ENCODE results near the gene CABS1. TPM values are rescaled to one million over a fixed set of nuclear protein-coding genes. Genes with fewer than 3 reads are reported as not detected.

CABS1 gene
- total and polyA plus RNA-seq, 8 donors, result not detected

DNA sequence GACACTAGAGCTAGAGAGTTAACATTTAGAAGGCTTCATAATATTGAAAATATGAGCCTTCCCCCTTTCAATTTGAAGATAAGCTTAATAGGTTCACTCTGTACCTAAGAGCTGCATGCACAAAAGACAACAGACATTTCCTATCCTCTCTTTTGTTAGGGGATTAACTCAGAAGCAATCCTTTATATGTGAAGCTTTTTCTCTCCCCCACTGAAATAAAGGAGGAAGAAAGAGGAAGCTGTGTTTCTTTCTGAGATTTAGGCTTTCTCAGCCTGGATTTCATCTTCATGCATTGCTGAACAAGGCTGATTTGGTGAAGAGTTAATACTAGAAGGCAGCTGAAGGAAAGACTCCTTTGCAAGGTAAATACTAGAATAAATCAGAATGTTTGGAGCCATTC is 21.0 kb upstream of the CABS1 start:
- no peak overlapping the region for H3K27ac ChIP-seq
- DNase-seq (no peak), ATAC-seq (no peak), FAIRE-seq (no peak)
- intact Hi-C loops (cut with DNase I), result no loop called here
- no peaks in the 10 kb centered on the region for H3K36me3 ChIP-seq
- no peaks in the 10 kb centered on the region for H3K4me1 ChIP-seq
- no peaks in the 10 kb centered on the region for H3K9me3 ChIP-seq
- H3K4me3 ChIP-seq, result no peak overlapping the region
- TF ChIP-seq CTCF (IDR thresholded peaks at IDR 0.05), result no peak
- H3K27me3 ChIP-seq, result no peaks in the 10 kb centered on the region

- no peaks in the 10 kb centered on the region for H3K36me3 ChIP-seq
- no peaks in the 10 kb centered on the region for H3K27me3 ChIP-seq
- H3K4me3 ChIP-seq, result no peak overlapping the region
- 19 to 42% methylated on average over 1 of the region's 1 CpG for WGBS, 2 donors
- no peak for ATAC-seq
- no peaks in the 10 kb centered on the region for H3K9me3 ChIP-seq
- intact Hi-C loops (cut with DNase I), result no loop called here
- no peak for DNase-seq
- peak in 1 of 4 donors; percentile 5 for TF ChIP-seq CTCF (IDR thresholded peaks at IDR 0.05)
- no peak overlapping the region for H3K27ac ChIP-seq
- no peaks in the 10 kb centered on the region for H3K4me1 ChIP-seq
- FAIRE-seq, result no peak
Observed at GRCh38 chr4:70315928-70316327, 18.9 kb upstream of the CABS1 start.

GRCh38 chr4:70326052-70326451 is 8.7 kb upstream of the CABS1 start:
- no peak overlapping the region for H3K27ac ChIP-seq
- no peak overlapping the region for H3K4me3 ChIP-seq
- intact Hi-C loops (cut with DNase I), result no loop called here
- DNase-seq, result no peak
- FAIRE-seq, result no peak
- no peaks in the 10 kb centered on the region for H3K4me1 ChIP-seq
- no peaks in the 10 kb centered on the region for H3K9me3 ChIP-seq
- no peak for TF ChIP-seq CTCF (IDR thresholded peaks at IDR 0.05)
- WGBS, 2 donors, result 67 to 82% methylated on average over 2 of the region's 2 CpGs
- no peak for ATAC-seq
- H3K27me3 ChIP-seq, result no peaks in the 10 kb centered on the region
- no peaks in the 10 kb centered on the region for H3K36me3 ChIP-seq

- intact Hi-C loops (cut with DNase I), result no loop called here
- ATAC-seq, result no peak
- WGBS, 2 donors, result 72 to 82% methylated on average over 5 of the region's 5 CpGs
- TF ChIP-seq CTCF (IDR thresholded peaks at IDR 0.05), result no peak
- FAIRE-seq, result no peak
- no peak for DNase-seq
- no peaks in the 10 kb centered on the region for H3K4me1 ChIP-seq
- H3K27me3 ChIP-seq, result no peaks in the 10 kb centered on the region
- H3K36me3 ChIP-seq, result no peaks in the 10 kb centered on the region
- H3K4me3 ChIP-seq, result no peak overlapping the region
- no peaks in the 10 kb centered on the region for H3K9me3 ChIP-seq
- no peak overlapping the region for H3K27ac ChIP-seq
Observed at GRCh38 chr4:70336043-70336442, 1.3 kb downstream of the CABS1 start.

DNA sequence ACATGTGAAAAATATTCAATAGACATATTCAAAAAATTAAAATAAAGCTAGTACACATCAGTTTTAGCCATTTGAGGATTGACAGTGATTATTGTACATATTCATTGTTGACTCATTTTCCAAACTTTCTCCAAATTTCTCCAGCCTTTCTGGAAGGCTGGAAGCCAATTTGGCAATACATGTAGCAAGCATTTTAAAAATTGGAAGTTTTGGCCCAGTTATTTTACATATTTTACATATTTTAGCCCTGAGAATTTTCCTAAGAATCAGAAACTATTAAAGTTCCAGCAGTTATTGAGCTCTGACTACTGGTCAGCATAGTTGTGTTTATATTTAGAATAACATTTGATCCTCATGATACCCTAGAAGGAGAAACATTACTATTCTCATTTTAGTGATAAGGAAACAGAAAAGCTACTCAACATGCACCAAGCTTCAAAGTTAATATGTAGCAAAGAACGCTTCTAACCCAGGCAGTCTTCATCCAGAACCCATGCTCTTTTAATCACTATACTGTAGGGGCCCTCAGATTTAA is 3.2 kb downstream of the CABS1 start:
- H3K4me3 ChIP-seq, result no peak overlapping the region
- DNase-seq (no peak), ATAC-seq (no peak), FAIRE-seq (no peak)
- no peak for TF ChIP-seq CTCF (IDR thresholded peaks at IDR 0.05)
- H3K27me3 ChIP-seq, result no peaks in the 10 kb centered on the region
- 32 to 43% methylated on average over 1 of the region's 1 CpG for WGBS, 2 donors
- intact Hi-C loops (cut with DNase I), result no loop called here
- H3K27ac ChIP-seq, result no peak overlapping the region
- H3K36me3 ChIP-seq, result no peaks in the 10 kb centered on the region
- no peaks in the 10 kb centered on the region for H3K4me1 ChIP-seq
- H3K9me3 ChIP-seq, result no peaks in the 10 kb centered on the region
